H1 (cell line): ENCODE measurements around the gene ARHGAP15.

Experiments
- GABPA ChIP-seq: IDR thresholded peaks from 2 replicates; pipeline ENCODE4 v1.6.1; 2011; ENCODE audit warnings: mild to moderate bottlenecking, low read length, moderate library complexity, borderline replicate concordance; ENCODE audit not compliant: insufficient read depth
- RAD21 ChIP-seq, 2 experiments: IDR thresholded peaks in 1 of 2; conservative IDR thresholded peaks in 1 of 2; 2 replicates each; pipeline ENCODE4 v1.6.1; 2011; ENCODE audit warnings: low read depth in 2 of 2, low read length in 2 of 2, improper control_type of control experiment in 1 of 2, inconsistent platforms in 1 of 2, mild to moderate bottlenecking in 1 of 2, moderate library complexity in 1 of 2
- TF ChIP-seq, protein P1 (sequence below), 3 experiments: IDR thresholded peaks; 1 replicate in 2 of 3; 2 replicates in 1 of 3; pipeline versions ENCODE4 v1.5.1 to v1.6.1; 2011; ENCODE audit warnings: low read length in 3 of 3, mild to moderate bottlenecking in 3 of 3, inconsistent platforms in 2 of 3, low read depth in 1 of 3, moderate library complexity in 1 of 3; ENCODE audit not compliant: insufficient read depth in 1 of 3; ENCODE audit errors: control extremely low read depth in 1 of 3

DNA sequence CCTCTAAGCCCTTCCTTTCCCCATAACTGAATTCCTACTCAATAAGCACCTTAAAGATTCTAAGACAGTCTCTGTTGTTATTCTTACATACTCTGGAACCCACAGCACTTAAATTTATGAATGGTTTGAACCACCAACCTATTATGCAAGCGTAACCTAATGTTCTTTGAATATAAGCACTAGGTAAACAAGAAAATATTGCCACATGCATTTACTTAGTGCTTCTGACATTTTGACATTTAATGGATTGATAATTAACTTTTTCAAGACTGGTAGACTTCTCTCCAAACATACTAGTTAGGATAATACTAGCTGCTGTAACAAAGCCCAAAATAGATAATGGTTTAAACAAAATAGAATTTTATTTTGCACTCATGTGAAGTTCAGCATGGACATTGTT lies 164.8 kb downstream of the ARHGAP15 start:
- TF ChIP-seq GABPA (no peak), RAD21 (IDR thresholded peaks at IDR 0.05 in 1 of 2, conservative IDR thresholded peaks at IDR 0.05 in 1 of 2; ENCODE audit: low read depth in 2 of 2, low read length in 2 of 2) (no peak)
- TF ChIP-seq, protein P1, sequence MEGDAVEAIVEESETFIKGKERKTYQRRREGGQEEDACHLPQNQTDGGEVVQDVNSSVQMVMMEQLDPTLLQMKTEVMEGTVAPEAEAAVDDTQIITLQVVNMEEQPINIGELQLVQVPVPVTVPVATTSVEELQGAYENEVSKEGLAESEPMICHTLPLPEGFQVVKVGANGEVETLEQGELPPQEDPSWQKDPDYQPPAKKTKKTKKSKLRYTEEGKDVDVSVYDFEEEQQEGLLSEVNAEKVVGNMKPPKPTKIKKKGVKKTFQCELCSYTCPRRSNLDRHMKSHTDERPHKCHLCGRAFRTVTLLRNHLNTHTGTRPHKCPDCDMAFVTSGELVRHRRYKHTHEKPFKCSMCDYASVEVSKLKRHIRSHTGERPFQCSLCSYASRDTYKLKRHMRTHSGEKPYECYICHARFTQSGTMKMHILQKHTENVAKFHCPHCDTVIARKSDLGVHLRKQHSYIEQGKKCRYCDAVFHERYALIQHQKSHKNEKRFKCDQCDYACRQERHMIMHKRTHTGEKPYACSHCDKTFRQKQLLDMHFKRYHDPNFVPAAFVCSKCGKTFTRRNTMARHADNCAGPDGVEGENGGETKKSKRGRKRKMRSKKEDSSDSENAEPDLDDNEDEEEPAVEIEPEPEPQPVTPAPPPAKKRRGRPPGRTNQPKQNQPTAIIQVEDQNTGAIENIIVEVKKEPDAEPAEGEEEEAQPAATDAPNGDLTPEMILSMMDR (IDR thresholded peaks at IDR 0.05; ENCODE audit: control extremely low read depth in 1 of 3, insufficient read depth in 1 of 3, low read depth in 1 of 3, low read length in 3 of 3), result no peak
